IMR-90 (cell line): ENCODE data around the gene NCOA3.

Source experiments
- BHLHE40 ChIP-seq: fragments of 150-350 bp; IDR thresholded peaks from 2 replicates; pipeline ENCODE4 v1.6.1; 2016; ENCODE audit warnings: mild to moderate bottlenecking, low read depth, low read length
- CEBPB ChIP-seq: IDR thresholded peaks from 2 replicates; pipeline ENCODE4 v1.6.1; 2012; ENCODE audit warnings: low read depth, low read length, improper control_type of control experiment
- CTCF ChIP-seq: conservative IDR thresholded peaks from 2 replicates; pipeline ENCODE4 v1.5.1; 2012; ENCODE audit warnings: mild to moderate bottlenecking, low read depth, low read length, improper control_type of control experiment
- MAZ ChIP-seq: IDR thresholded peaks from 2 replicates; pipeline ENCODE4 v1.6.1; 2012; ENCODE audit warnings: low read depth, mild to moderate bottlenecking, low read length, improper control_type of control experiment, moderate library complexity, borderline replicate concordance
- MXI1 ChIP-seq: IDR thresholded peaks from 2 replicates; pipeline ENCODE4 v1.6.1; 2012; ENCODE audit warnings: low read depth, mild to moderate bottlenecking, low read length, moderate library complexity, borderline replicate concordance
- NFE2L2 ChIP-seq: fragments of 150-350 bp; IDR thresholded peaks from 2 replicates; pipeline ENCODE4 v1.6.1; 2016; ENCODE audit warnings: low read depth, mild to moderate bottlenecking, low read length
- POLR2A ChIP-seq: IDR thresholded peaks from 2 replicates; pipeline ENCODE4 v1.6.1; 2012; ENCODE audit warnings: mild to moderate bottlenecking, low read depth, low read length

- TF ChIP-seq CTCF: no peak
- no peak for TF ChIP-seq POLR2A
- no peak for TF ChIP-seq MXI1
- TF ChIP-seq NFE2L2: no peak
- TF ChIP-seq CEBPB: no peak
- no peak for TF ChIP-seq BHLHE40
- TF ChIP-seq MAZ: no peak
Measured at GRCh38 chr20:47699818-47700217, 198.1 kb downstream of the NCOA3 start.
